Caco-2 (cell line): ENCODE data around the gene FAM117B. TPM values are rescaled to one million over a fixed set of nuclear protein-coding genes. Genes with fewer than 3 reads are reported as not detected.

Experiments used
- BruUV-seq: library from RNA; stranded (reverse); fragments of 400-500 nt; replicated peaks from 2 replicates; lab custom pipeline; 2021; lab: Mats Ljungman, UMichigan
- CTCF ChIA-PET: fragments of 300-600 bp; sonication (Branson Sonifier 250); formaldehyde crosslinking; loops from one replicate; lab custom pipeline; 2022; ENCODE audit warnings: antibody characterized with exemption; lab: Charles Lee
- POLR2A ChIA-PET: fragments of 300-600 bp; sonication (Branson Sonifier 250); formaldehyde crosslinking; loops from one replicate; lab custom pipeline; 2022; ENCODE audit warnings: antibody characterized with exemption; lab: Charles Lee
- DNase-seq, 2 experiments: peaks; one replicate each; pipeline versions ENCODE4 v3.0.0 to v3.0.0-alpha.2; 2020 to 2022
- H3K27me3 ChIP-seq: replicated peaks from 2 replicates; pipeline ENCODE4 v1.6.0; 2011; ENCODE audit warnings: low read length; ENCODE audit not compliant: control insufficient read depth, insufficient read depth
- H3K36me3 ChIP-seq: 2 replicates; pipeline ENCODE4 v1.5.1; 2011; ENCODE audit warnings: low read length; ENCODE audit not compliant: control insufficient read depth, insufficient read depth
- H3K4me1 ChIP-seq: fragments of 250-450 bp; sonication (Bioruptor Pico); 2 replicates; pipeline ENCODE4 v1.5.1; 2020; ENCODE audit warnings: mild to moderate bottlenecking
- H3K4me3 ChIP-seq: 2 replicates; pipeline ENCODE4 v1.5.1; 2011; ENCODE audit warnings: low read depth, mild to moderate bottlenecking, control low read depth, low read length
- H3K9me3 ChIP-seq: fragments of 250-450 bp; sonication (Bioruptor Pico); 2 replicates; pipeline ENCODE4 v1.5.1; 2020; ENCODE audit warnings: mild to moderate bottlenecking, moderate library complexity
- H3K27ac Mint-ChIP-seq: one replicate; pipeline ENCODE4 v1.8.0; 2022; ENCODE audit warnings: mixed read lengths; ENCODE audit not compliant: unreplicated experiment
- H3K27me3 Mint-ChIP-seq: one replicate; pipeline ENCODE4 v1.8.0; 2022; ENCODE audit warnings: mixed read lengths; ENCODE audit not compliant: insufficient read depth, unreplicated experiment
- H3K36me3 Mint-ChIP-seq: one replicate; pipeline ENCODE4 v1.8.0; 2022; ENCODE audit warnings: mild to moderate bottlenecking, mixed read lengths; ENCODE audit not compliant: insufficient read depth, unreplicated experiment
- H3K4me1 Mint-ChIP-seq: one replicate; pipeline ENCODE4 v1.8.0; 2022; ENCODE audit warnings: low read depth, mixed read lengths; ENCODE audit not compliant: unreplicated experiment
- H3K4me3 Mint-ChIP-seq: one replicate; pipeline ENCODE4 v1.8.0; 2022; ENCODE audit warnings: mild to moderate bottlenecking, moderate library complexity, mixed read lengths; ENCODE audit not compliant: unreplicated experiment
- H3K9me3 Mint-ChIP-seq: one replicate; pipeline ENCODE4 v1.8.0; 2022; ENCODE audit warnings: mixed read lengths; ENCODE audit not compliant: unreplicated experiment
- CTCF ChIP-seq, 2 experiments: fragments of 200-600 bp in 1 of 2; IDR thresholded peaks; 1 replicate in 1 of 2; 2 replicates in 1 of 2; pipeline versions ENCODE4 v1.5.1 to v1.8.0; 2011 to 2022; ENCODE audit warnings: antibody characterized with exemption in 1 of 2, control low read depth in 1 of 2, inconsistent platforms in 1 of 2, low read depth in 1 of 2, low read length in 1 of 2, mild to moderate bottlenecking in 1 of 2, moderate library complexity in 1 of 2; ENCODE audit not compliant: insufficient read depth in 1 of 2, severe bottlenecking in 1 of 2, unreplicated experiment in 1 of 2
- intact Hi-C: fragments of 100-400 bp; cut with micrococcal nuclease; formaldehyde crosslinking; loops from one replicate; pipeline ENCODE4 v1.10.0; 2022; ENCODE audit not compliant: unreplicated experiment
- total RNA-seq: library from RNA; stranded (reverse); gene quantifications from 2 replicates; pipeline ENCODE4 v1.2.3, GENCODE V29; 2022

The FAM117B gene
- total RNA-seq, 1 experiment from 2014 or later = 9.8 TPM

GRCh38 chr2:202608142-202608852, 26.5 kb upstream of the FAM117B start:
- no peaks in the 10 kb centered on the region for H3K27me3 ChIP-seq
- H3K36me3 Mint-ChIP-seq = no peaks in the 10 kb centered on the region
- intact Hi-C loops = no loop called here
- ChIA-PET POLR2A (no interaction called here), CTCF (no interaction called here)
- H3K27me3 Mint-ChIP-seq = no peaks in the 10 kb centered on the region
- no peak overlapping the region for H3K4me3 ChIP-seq
- peaks cover 6% of the 10 kb centered on the region for H3K4me1 Mint-ChIP-seq
- H3K36me3 ChIP-seq = no peaks in the 10 kb centered on the region
- BruUV-seq = no TSS peak
- H3K4me3 Mint-ChIP-seq = no peak overlapping the region
- no peak for TF ChIP-seq CTCF (IDR thresholded peaks at IDR 0.05; ENCODE audit: insufficient read depth in 1 of 2, low read depth in 1 of 2, low read length in 1 of 2, severe bottlenecking in 1 of 2, unreplicated experiment in 1 of 2)
- DNase-seq = no peak
- no peaks in the 10 kb centered on the region; the same call in 1 of the 2 replicates for H3K9me3 ChIP-seq
- no peak overlapping the region for H3K27ac Mint-ChIP-seq
- no peaks in the 10 kb centered on the region for H3K9me3 Mint-ChIP-seq
- no peaks in the 10 kb centered on the region for H3K4me1 ChIP-seq

GRCh38 chr2:202609381-202610145, 25.2 kb upstream of the FAM117B start:
- no peaks in the 10 kb centered on the region for H3K4me1 ChIP-seq
- POLR2A ChIA-PET = no interaction called here

More at GRCh38 chr2:202609381-202610145, 25.2 kb upstream of the FAM117B start:
- intact Hi-C loops = no loop called here
- DNase-seq = no peak
- Mint-ChIP-seq H3K27me3 (no peaks in the 10 kb centered on the region), H3K36me3 (no peaks in the 10 kb centered on the region), H3K4me1 (peaks cover 6% of the 10 kb centered on the region), H3K4me3 (no peak overlapping the region), H3K9me3 (no peaks in the 10 kb centered on the region), H3K27ac (no peak overlapping the region)
- Histone ChIP-seq H3K36me3 (no peaks in the 10 kb centered on the region), H3K27me3 (no peaks in the 10 kb centered on the region), H3K4me3 (no peak overlapping the region), H3K9me3 (no peaks in the 10 kb centered on the region)
- CTCF ChIA-PET = no interaction called here
- no peak for TF ChIP-seq CTCF (IDR thresholded peaks at IDR 0.05; ENCODE audit: insufficient read depth in 1 of 2, low read depth in 1 of 2, low read length in 1 of 2, severe bottlenecking in 1 of 2, unreplicated experiment in 1 of 2)
- BruUV-seq = no TSS peak
